COLO668 (cell line): ENCODE data around the gene MAML3.

Experiments
- DNase-seq: peaks from one replicate; lab custom pipeline; 2025; ENCODE audit not compliant: unreplicated experiment; lab: John Stamatoyannopoulos, UW

MAML3 gene

DNA sequence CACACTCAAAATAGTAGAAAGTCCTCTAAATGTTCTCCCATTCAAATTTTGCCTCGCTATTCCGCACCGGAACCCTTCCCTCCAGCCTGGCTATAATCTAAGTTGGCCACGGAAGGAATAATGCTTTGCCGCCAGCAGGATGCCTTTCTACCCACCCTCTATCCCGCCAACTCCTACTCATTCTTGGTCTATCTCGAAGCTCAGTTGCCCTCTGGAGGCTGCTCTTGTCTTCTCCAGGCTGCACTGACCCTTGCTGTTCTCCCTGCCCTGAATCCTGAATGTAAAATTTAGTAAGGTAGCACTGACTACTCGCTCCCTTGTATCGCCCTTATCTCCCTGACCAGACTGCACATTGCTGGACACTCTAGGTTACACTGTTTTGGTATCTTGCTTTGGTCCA lies 275.9 kb downstream of the MAML3 start:
- DNase-seq = no peak

DNA sequence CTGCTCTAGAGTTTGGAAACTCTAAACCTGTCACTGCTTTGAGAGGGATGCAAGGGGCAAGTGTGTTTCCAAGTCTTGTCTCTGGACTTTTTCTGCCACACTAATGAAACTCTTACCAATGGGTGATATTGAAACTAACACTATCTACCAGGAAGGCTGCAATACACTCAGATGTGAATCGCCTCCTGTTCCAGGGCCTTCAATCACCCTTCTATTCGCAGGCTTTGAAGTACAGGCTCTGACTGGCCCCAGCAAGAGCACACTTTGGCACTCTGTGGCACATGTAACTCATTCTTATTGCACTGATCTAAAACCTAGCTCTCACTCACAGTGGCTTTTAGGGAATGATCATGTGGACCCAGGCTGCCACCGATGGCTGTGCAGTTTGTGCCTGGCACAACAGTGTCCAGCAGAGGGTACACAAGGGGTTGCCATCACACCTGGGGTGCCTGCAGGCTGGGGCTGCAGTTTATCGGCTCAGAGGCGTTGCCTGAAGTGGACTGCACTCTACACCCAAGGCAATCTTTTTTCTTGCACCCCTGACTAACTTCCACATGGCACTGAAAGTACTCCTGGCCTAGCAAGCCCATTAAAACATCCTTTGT lies 277.5 kb downstream of the MAML3 start:
- peak; percentile 59 for DNase-seq

DNA sequence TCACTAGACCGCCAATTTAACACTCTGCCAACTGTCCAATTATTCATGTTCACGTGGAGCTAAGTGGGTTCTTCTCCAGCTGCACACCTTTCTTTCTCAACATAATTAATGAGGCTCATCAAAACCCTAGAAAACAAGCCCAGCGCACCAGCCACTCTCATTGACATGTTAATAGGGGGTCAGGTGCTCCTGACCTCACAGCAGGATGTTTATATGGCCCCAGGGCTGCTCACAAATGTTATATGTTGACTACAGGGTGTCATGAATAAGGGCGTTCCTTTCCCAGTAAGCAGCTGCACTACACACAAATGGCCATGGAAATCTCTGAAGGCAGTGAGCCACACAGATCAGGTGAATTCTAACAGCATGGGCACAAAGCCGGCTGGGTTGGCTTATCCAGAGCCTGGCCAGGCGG lies 278.6 kb downstream of the MAML3 start:
- DNase-seq = peak; percentile 91

DNA sequence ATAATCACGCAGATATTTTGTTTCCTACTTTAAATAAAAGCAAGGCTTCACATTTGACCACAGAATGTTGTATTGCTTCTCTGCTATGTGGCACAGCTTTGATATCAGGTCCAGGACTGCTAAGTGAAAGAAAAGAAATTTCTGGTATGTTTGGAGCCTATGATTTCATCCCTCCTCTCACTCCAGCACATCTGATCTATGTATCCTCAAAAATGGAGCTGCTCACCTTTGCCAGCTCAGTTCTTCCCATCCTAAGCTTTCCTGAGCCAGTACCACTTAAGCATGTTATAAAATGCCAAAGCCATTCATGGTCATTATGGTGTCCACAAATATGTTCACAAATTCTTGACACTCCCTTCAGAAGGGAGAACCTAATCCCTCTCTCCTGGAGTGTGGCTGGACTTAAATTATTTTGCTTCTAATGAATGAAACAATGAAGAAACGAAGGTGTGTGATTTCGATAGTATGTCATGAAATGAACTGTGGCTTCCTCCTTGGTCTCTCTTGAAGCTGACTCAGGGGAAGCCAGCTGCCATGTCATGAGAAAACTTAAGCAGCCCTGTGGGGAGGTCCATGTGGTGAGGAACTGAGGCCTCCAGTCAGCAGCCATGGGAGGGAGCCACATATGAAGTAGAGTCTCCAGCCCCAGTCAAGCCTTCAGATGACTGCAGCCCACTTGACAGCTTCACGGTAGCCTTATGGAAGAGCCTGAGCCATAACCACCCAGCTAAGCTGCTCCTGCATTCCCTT lies 280.7 kb downstream of the MAML3 start:
- no peak for DNase-seq

DNA sequence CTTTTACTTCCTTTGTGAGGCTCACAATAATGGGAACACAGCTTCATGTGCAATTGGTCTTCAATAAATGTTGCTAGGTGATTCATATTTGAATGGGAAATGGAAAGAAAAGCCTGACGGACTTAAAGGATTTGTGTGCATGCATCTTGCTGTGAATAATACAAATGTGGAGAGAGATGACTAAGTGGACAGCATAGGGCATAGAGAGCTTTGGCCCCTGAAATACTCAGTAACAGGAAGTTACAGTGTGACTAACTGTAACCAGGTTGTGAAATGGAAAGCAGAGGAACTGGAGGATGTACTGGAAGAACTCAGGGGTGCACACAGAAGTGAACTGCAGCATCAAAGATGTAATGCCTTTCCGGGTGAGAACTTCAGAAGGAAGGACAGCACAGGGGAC lies 281.7 kb downstream of the MAML3 start:
- DNase-seq = no peak

DNA sequence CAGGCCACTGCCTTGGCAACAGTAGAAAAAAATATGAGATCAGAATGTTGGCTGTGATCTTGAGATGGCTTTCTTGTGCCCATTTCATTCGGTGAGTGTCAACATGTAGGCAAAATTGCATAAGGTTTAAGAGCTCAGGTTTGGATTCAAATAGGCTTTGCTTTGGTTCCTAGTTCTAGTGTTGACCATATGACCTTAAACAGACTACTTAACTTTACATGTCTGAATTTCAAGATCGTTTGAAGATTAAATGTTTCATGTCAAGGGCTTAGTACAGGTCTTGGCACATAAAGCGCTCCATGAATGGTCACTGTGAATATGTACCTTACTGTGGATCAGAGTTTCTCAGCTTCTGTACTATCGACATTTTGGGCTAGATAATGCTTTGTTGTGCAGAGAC lies 284.2 kb downstream of the MAML3 start:
- no peak for DNase-seq

DNA sequence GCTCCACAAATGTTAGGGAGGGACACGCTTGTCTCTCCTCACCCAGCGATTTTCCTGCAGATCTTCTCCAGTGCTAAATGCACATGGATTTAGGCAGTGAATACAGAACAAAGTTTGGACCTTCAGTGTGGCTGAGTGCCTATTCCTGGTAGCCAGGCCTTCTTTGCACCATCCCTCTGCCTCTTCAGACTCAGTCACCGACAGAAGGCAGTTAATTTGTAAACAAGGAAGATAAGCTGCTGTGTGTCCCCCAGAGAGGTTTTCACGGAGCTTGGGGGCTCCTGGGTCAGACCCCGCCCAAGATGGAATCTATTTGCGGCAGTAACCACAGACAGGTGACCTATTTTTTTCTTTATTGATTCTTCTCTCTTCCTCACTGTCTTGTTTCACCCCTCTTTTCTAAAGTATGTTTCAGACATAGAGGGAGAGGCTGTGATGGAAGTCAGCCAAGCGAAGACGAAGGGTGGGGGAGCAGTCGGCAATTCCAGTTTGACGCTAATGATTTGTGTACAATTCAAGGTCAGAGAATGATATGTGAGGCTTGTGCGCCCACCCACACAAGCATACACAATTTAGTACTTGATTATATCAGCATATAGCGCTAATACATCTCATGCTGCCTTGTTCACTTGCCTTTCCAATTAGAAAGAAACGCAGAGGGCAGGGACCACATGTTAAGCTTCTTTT lies 287.6 kb downstream of the MAML3 start:
- peak; percentile 29 for DNase-seq

DNA sequence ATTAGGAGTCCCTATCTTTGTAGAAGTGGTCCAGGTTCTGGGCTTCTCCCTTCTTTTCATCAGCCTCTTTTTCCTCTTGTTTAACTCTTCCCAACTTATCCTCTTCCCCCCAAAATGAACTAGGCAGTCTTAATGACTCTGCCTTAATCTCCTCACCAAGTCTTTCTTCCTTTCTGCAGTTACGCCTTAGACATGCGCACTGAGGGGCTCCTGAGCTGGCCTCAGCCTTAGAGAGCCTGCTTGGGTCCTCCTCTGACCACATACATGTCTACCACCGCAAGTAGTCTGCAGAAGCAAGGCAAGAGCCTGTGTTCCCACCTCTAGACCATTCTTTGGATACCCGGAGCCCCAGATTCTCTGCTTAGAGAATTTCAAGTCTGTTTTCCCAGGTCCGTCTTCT lies 288.4 kb downstream of the MAML3 start:
- no peak for DNase-seq

DNA sequence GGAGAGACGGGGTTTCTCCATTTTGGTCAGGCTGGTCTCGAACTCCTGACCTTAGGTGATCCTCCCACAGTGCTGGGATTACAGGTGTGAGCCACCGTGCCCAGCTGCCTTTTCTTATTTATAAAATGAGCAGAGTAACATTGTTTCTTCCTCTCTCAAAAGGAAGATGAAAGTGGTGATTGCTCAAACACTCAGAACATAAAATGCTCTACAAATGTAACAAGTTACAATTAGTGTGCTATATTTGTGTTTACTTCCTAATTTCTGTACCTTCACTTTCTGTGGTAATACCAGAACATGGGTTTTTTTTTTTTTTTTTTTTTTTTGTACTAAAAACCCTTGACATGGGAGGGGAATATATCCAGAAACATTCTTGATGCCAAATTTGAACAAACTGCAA lies 290.5 kb downstream of the MAML3 start:
- no peak for DNase-seq

DNA sequence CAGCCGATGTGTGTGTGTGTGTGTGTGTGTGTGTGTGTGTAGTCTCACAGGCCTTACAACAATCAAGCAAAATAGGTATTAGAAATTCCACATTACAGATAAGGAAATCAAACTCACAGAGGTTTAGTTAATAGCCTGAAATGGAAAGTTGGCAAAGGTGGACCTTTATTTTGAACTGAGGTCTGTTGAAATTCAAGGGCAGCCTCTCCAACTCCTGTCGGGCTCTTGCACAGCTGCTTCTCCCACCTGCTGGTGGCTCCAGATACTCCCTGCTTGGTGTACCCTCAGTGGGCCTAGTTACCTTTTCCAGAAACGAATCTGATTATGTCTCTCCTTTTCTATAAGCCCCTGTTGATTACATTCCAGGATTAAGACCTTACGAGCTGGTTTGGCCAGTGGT lies 292.5 kb downstream of the MAML3 start:
- DNase-seq = no peak

DNA sequence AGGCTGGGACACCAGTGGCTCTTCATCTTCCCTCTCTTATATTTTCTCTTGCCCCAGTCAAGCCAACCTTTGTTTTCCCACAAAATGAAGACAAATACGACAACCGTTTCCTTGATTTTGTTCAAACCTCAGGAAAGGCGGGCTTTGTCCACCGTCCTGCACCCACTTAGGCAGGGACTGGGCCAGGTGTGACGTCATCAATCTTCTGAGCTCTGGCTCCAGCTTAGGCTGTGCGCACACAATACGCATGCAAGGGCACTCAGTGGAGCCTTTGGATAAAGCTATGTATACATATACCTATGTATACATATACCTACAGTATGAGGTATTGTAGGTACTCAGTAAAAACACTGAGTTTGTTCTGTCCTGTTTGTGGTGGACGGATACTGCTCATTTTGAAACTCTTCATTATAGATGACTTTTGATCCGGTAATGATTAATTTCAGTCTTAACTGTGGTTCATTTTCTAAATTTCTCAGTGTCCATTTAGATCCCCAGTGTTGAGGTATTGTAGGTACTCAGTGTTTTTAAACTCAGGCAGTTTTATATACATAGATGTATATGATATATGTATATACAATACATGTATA lies 293.5 kb downstream of the MAML3 start:
- no peak for DNase-seq

DNA sequence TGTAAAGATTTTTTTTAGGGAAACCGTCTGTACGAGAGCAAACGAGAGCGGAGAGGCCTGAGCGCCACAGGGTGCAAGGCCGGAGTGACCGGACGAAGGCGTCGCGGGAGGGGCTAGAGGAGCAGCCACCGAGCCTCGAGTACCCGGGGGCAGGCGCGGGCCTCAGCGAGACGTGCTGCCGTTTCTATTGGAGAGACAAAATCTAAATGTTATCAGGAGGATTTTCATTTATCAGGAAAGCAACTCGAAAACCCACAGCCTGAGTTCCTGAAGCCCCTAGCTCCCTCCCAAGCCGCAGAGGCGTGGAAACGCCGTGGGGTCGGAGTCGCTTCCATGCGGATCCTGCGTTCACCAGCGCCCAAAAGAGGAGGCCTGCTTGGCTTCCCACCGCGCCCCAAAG lies 294.1 kb downstream of the MAML3 start:
- no peak for DNase-seq

DNA sequence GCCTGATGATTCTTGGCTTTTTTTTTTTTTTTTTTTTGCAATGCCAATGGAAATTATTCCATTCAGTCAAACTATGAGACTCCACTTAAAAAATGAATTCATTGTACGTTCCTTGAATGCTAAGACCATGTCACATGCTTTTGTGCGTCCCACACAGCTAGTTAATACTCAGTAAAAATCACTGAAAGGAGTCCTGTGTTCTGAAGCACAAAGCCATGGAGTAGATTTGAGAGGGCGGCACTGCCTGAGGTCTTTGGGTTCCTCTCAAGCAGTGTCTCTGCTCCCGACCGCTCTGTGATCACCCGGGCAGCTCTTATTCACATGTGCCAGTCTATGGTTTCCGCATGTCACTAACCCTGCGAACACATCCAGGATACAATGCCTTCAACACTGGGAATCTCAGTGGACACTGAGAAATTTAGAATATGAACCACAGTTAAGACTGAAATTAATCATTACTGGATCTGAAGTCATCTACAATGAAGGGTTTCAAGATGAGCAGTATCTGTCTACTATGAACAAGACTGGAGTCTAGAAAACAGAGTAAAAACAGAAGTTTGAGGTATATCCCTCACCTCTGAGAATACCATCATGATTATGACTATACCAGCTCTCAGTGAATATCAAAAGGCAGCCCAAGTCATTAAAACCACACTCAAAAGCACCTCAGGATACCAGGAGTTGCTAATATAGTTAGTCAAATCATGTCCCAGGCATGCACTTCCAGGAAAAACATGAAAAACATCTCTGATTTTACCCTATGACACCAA lies 295.4 kb downstream of the MAML3 start:
- DNase-seq = no peak

DNA sequence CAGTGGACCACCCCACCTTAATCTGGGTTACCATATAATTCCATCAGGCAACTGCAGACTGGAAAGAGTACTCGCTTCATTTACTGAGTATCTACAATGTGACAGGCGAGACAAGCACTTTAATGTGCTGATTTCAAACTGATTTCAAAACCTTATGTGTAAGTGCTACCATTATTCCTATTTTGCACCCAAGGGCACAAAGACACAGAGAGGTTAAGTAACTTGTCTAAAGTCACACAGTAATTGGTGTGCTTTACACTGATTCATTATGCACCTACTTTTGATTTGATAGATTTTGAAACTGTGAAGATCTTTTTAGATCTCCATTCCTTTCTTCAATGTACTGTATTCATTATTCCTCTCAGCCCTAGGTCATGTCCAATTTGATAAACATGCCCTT lies 296.0 kb downstream of the MAML3 start:
- DNase-seq = no peak

DNA sequence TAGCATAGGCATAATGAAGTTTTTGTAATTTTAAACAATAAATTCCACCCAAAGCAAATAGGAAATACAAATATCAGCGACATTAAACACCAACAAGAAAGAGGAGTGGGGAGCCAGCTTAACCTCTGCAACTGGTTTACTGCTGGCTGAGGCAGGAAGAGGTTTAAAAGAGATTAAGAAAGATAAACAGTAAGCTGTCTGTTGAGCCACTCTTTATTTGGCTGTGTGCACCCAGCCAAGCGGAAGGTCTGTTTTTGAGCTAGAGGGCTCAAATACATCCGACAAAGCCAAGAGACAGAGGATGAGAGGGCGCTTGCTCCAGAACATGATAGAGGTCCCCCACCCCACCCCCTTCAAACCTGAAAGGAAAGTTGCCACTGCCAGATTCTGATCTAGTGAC lies 297.0 kb downstream of the MAML3 start:
- peak; percentile 50 for DNase-seq

DNA sequence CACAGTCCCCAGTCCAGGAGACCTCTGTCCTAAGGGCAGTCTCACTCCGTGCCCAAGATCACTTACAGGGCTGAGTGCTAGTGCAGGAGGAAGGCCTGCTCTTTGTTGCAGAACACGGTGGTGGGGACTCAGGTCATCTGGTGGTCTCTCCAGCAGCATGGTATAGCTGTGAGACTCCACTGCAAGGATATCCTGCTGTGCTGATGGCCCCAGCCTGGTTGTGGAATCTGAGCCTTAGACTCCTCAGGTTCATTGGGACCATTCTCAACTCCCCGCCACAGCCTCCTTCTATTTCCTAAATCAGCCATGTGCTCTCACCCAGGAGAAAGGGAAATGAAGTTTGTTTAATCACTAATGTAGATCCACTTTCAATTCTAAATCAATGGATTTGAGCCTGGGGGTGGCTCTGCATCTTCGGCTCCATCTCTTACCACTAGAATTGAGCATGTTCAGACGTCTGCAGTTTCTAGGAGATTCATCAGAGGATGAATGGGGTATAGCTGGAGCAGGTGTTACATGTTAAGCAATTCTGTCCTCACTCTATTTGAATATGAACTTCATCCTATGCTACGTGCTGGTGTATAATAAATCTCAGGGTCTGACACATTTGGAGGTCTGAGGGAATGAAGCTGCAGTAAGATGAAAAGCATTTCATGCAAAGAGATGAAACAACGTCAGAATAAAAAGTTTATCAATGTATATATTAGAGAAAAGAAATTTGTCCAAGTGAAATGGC lies 299.1 kb downstream of the MAML3 start:
- DNase-seq = no peak

DNA sequence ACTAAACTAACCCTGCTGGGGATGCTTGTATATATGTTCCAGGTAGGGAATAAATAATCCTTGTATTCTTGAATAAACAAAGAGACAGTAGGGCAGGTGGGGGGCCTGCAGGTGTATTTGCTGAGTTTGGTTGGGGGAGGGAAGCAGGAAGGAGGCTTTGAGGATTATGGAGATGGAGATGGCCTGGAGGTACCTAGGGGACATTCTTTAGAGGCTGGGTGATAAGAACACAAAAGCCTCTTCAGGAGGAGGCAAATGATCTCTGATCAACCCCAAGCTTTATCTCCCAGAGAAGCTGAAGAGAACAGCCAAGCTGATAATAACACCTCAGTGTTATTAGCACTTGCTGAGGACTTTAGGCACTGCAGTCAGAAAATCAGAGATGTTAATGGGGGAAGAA lies 300.7 kb downstream of the MAML3 start:
- peak; percentile 72 for DNase-seq

DNA sequence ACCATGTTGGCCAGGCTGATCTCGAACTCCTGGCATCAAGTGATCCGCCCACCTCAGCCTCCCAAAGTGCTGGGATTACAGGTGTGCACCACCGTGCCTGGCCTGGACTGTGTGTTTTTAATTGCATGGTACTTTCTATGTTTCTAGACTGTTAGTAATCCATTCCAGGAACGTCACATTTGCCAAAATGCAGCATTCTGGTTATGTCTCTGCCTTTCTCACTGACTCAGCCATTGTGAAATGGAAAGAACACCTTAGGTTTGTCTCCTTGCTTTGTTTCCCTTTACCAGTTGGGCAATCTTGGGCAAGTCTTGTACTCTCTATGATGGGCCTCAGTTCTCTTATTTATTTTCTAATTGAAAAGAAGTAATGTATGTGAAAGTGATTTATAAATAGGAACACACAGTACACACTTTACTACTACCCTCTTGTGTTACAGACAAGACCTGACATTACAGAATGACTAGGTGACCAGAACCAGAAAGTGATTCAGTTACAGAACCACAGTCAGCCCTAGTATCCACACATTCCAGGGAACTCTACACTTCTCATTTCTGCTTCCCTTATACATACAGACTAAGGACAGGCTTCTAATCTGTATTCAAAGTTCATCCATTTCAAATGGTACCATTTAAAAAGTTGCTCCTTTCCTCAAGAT lies 301.2 kb downstream of the MAML3 start:
- no peak for DNase-seq

DNA sequence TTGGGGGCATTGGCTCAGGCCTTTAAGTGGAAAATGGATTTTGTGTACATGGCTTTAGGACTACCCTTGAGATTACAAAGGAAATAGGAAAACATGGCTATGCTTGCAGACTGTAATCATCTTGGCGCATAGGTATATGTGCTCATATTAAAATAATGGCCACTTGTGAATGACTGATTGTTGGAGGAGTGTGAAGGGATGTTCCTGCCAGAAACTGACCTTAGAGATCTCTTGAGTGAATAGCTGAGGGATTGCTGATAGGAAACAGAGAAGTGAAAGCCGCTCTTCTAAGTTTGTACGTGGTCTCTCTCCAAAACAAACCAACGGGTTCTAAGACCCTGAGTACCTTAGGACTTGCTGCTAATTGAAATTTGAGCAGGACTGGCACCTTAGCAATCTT lies 302.3 kb downstream of the MAML3 start:
- DNase-seq = no peak

DNA sequence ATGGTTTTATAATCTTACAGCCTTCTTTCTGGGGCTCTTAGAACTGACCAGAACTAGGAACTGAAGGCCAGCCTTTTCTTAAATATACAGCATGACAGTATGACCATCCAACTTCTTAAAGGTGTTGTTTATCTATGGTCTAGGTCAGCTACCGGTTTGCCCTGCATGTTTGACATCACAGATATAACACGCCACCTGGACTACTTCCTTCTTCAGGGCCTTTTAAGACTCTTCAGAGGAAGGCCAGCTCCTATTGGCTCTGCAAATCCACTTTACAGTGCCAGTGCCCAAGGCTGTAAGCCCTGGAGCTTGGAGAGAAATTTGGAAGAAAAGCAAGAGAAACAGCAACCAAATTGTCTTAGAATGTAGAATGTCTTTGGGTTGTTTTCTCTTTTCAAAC lies 302.9 kb downstream of the MAML3 start:
- no peak for DNase-seq
